ENCODE results near the gene CAMSAP1.
A peak's percentile ranks its signal among the peaks of the same experiment; 100 is the strongest.

The CAMSAP1 gene

DNA sequence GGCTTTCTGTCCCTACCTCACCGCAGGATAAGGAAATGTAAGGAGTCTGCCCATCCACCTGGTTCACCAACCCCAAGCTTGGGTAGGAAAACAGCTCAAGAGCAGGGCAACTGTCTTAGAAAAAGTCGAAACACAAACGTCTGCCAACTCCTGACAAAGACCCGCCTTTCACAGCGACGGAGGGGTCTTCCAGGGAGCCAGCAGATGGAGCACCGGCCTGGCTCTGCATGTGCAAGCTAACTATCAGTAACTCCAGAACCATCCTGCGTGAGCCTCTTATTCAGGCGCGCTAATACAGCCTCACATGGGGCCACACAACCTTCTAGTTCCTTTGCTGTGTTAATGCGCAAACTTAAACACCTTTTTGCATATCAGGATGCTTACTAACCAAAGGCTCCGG, 26.9 kb downstream of the CAMSAP1 start:
- no peak overlapping the region for H3K23ac ChIP-seq (ENCODE audit: low read length in 2 of 2)
- 86% methylated on average over 11 of the region's 12 CpGs for WGBS

GRCh38 chr9:135879619-135880018, 27.7 kb downstream of the CAMSAP1 start:
- Histone ChIP-seq H3K23ac (ENCODE audit: low read length in 2 of 2) (no peak overlapping the region), H3K4me3 (ENCODE audit: insufficient read depth in 1 of 2, low read depth in 1 of 2, low read length in 2 of 2) (no peak overlapping the region), H3K36me3 (ENCODE audit: control insufficient read depth in 1 of 2, insufficient read depth in 2 of 2, low read depth in 1 of 2, low read length in 2 of 2) (peaks cover 12 to 14% of the 10 kb centered on the region in 2 experiments), H3K4me1 (ENCODE audit: control insufficient read depth, insufficient read depth, low read depth, low read length) (peaks cover 25% of the 10 kb centered on the region), H3K27me3 (ENCODE audit: control insufficient read depth in 1 of 2, insufficient read depth in 1 of 2, low read length in 2 of 2) (no peaks in the 10 kb centered on the region), H3K18ac (ENCODE audit: low read depth in 1 of 2, low read length in 2 of 2) (no peak overlapping the region), H2BK15ac (ENCODE audit: low read depth, poor library complexity, severe bottlenecking) (no peak overlapping the region), H3K4ac (ENCODE audit: low read depth in 1 of 2, low read length in 2 of 2) (no peak overlapping the region), H3K9ac (ENCODE audit: low read length) (peak overlapping the region; percentile 15), H3K14ac (ENCODE audit: low read length in 2 of 2) (no peak overlapping the region), H2AK5ac (ENCODE audit: low read length, severe bottlenecking) (no peak overlapping the region), H2BK12ac (ENCODE audit: low read length in 2 of 2) (no peak overlapping the region), H3K9me3 (ENCODE audit: control insufficient read depth, low read length) (no peaks in the 10 kb centered on the region), H2BK5ac (ENCODE audit: low read depth, low read length, poor library complexity, severe bottlenecking) (no peak overlapping the region), H4K8ac (ENCODE audit: low read length) (no peak overlapping the region), H3K79me1 (replicated peaks; ENCODE audit: low read length, poor library complexity, severe bottlenecking) (peaks cover 27% of the 10 kb centered on the region), H3K27ac (ENCODE audit: low read length, poor library complexity, severe bottlenecking) (no peak overlapping the region), H2AFZ (ENCODE audit: low read depth, low read length) (no peak overlapping the region), H2BK120ac (ENCODE audit: low read depth, low read length) (no peak overlapping the region), H3K4me2 (ENCODE audit: low read length, poor library complexity, severe bottlenecking) (no peak overlapping the region), H4K91ac (ENCODE audit: low read length) (no peak overlapping the region)
- 75% methylated on average over 8 of the region's 8 CpGs for WGBS
- DNase-seq, result no peak

More for the DNA sequence above, 26.9 kb downstream of the CAMSAP1 start:
- Histone ChIP-seq H3K4me3 (ENCODE audit: insufficient read depth in 1 of 2, low read depth in 1 of 2, low read length in 2 of 2) (no peak overlapping the region), H3K27ac (ENCODE audit: low read length, poor library complexity, severe bottlenecking) (no peak overlapping the region), H2AFZ (ENCODE audit: low read depth, low read length) (no peak overlapping the region), H3K14ac (ENCODE audit: low read length in 2 of 2) (no peak overlapping the region), H3K79me1 (replicated peaks; ENCODE audit: low read length, poor library complexity, severe bottlenecking) (peaks cover 29% of the 10 kb centered on the region), H3K9me3 (ENCODE audit: control insufficient read depth, low read length) (no peaks in the 10 kb centered on the region), H4K91ac (ENCODE audit: low read length) (no peak overlapping the region), H2BK120ac (ENCODE audit: low read depth, low read length) (no peak overlapping the region), H3K18ac (ENCODE audit: low read depth in 1 of 2, low read length in 2 of 2) (no peak overlapping the region), H3K9ac (ENCODE audit: low read length) (no peak overlapping the region), H2BK12ac (ENCODE audit: low read length in 2 of 2) (no peak overlapping the region), H2BK15ac (ENCODE audit: low read depth, poor library complexity, severe bottlenecking) (no peak overlapping the region), H4K8ac (ENCODE audit: low read length) (no peak overlapping the region), H3K27me3 (ENCODE audit: control insufficient read depth in 1 of 2, insufficient read depth in 1 of 2, low read length in 2 of 2) (no peaks in the 10 kb centered on the region), H3K4me2 (ENCODE audit: low read length, poor library complexity, severe bottlenecking) (no peak overlapping the region), H2AK5ac (ENCODE audit: low read length, severe bottlenecking) (no peak overlapping the region), H2BK5ac (ENCODE audit: low read depth, low read length, poor library complexity, severe bottlenecking) (no peak overlapping the region), H3K4me1 (ENCODE audit: control insufficient read depth, insufficient read depth, low read depth, low read length) (peaks cover 33% of the 10 kb centered on the region), H3K4ac (ENCODE audit: low read depth in 1 of 2, low read length in 2 of 2) (no peak overlapping the region), H3K36me3 (ENCODE audit: control insufficient read depth in 1 of 2, insufficient read depth in 2 of 2, low read depth in 1 of 2, low read length in 2 of 2) (peaks cover 12 to 14% of the 10 kb centered on the region in 2 experiments)
- no peak for DNase-seq

DNA sequence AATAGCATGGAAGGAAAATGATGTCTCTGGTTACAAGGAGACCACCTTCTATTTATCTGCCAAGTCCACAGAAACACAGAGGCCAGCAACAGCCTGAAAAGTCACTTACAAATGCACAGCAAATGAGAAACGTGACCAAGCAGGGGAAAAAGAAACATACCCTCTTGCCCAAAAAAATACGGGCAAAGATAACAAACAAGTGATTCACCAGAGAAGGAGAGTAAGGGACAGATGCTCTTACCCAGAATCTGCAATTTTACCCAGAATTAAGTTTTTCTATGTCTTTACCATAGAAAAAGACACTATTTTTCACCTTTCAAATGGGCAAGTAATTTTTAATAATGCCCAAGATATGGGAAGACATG, 28.1 kb downstream of the CAMSAP1 start:
- peaks cover 12 to 14% of the 10 kb centered on the region in 2 experiments for H3K36me3 ChIP-seq (ENCODE audit: control insufficient read depth in 1 of 2, insufficient read depth in 2 of 2, low read depth in 1 of 2, low read length in 2 of 2)
- H2BK5ac ChIP-seq (ENCODE audit: low read depth, low read length, poor library complexity, severe bottlenecking), result no peak overlapping the region
- H3K4me1 ChIP-seq (ENCODE audit: control insufficient read depth, insufficient read depth, low read depth, low read length), result peaks cover 21% of the 10 kb centered on the region
- H3K4me2 ChIP-seq (ENCODE audit: low read length, poor library complexity, severe bottlenecking), result no peak overlapping the region
- no peak overlapping the region for H3K18ac ChIP-seq (ENCODE audit: low read depth in 1 of 2, low read length in 2 of 2)
- H4K8ac ChIP-seq (ENCODE audit: low read length), result no peak overlapping the region
- WGBS, result 83% methylated on average over 2 of the region's 2 CpGs
- H2BK12ac ChIP-seq (ENCODE audit: low read length in 2 of 2), result no peak overlapping the region
- no peaks in the 10 kb centered on the region for H3K27me3 ChIP-seq (ENCODE audit: control insufficient read depth in 1 of 2, insufficient read depth in 1 of 2, low read length in 2 of 2)
- no peak overlapping the region for H3K4ac ChIP-seq (ENCODE audit: low read depth in 1 of 2, low read length in 2 of 2)
- H3K23ac ChIP-seq (ENCODE audit: low read length in 2 of 2), result no peak overlapping the region
- no peak overlapping the region for H3K9ac ChIP-seq (ENCODE audit: low read length)
- no peak overlapping the region for H3K14ac ChIP-seq (ENCODE audit: low read length in 2 of 2)
- no peaks in the 10 kb centered on the region for H3K9me3 ChIP-seq (ENCODE audit: control insufficient read depth, low read length)
- H2AK5ac ChIP-seq (ENCODE audit: low read length, severe bottlenecking), result no peak overlapping the region
- no peak overlapping the region for H2BK120ac ChIP-seq (ENCODE audit: low read depth, low read length)
- no peak for DNase-seq
- H3K27ac ChIP-seq (ENCODE audit: low read length, poor library complexity, severe bottlenecking), result no peak overlapping the region
- H2BK15ac ChIP-seq (ENCODE audit: low read depth, poor library complexity, severe bottlenecking), result no peak overlapping the region
- no peak overlapping the region for H4K91ac ChIP-seq (ENCODE audit: low read length)
- no peak overlapping the region for H2AFZ ChIP-seq (ENCODE audit: low read depth, low read length)
- H3K79me1 ChIP-seq (replicated peaks; ENCODE audit: low read length, poor library complexity, severe bottlenecking), result peaks cover 27% of the 10 kb centered on the region
- no peak overlapping the region for H3K4me3 ChIP-seq (ENCODE audit: insufficient read depth in 1 of 2, low read depth in 1 of 2, low read length in 2 of 2)

DNA sequence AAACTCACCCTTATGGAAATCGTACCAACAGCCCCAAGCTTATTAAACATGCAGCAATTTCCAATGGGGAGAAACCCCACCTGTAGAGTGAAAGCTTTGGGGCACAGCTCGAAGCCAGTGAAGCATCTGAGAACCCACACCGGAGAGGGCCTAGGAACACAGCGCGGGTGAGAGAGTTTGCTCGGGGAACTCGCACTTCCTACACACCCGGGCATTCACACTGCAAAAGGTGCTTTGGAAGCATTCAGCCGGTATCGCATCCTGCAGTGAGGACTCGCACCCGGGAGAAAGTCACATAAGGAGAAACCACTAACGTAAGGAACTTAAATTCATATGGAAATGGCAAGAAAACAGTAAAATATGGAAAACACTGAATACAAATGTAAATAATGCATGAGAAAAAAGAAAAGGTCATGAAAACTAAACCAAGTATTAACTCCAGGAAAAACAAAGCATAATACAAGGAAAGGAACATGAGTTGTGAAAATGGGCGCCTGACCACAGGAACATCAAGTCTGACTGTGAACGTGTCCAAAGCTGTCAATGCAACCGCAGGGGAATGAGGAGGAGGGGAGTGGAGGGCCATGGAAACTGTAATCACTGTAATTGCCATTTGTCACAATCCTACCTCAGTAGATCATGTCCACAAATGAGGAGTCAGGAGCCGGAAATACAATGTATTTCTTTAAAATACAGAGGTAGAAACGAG, 28.7 kb downstream of the CAMSAP1 start:
- WGBS, result 94% methylated on average over 17 of the region's 18 CpGs
- H3K27ac ChIP-seq (ENCODE audit: low read length, poor library complexity, severe bottlenecking), result no peak overlapping the region
- H2BK15ac ChIP-seq (ENCODE audit: low read depth, poor library complexity, severe bottlenecking), result no peak overlapping the region

More for the DNA sequence above, 28.7 kb downstream of the CAMSAP1 start:
- Histone ChIP-seq H3K27me3 (ENCODE audit: control insufficient read depth in 1 of 2, insufficient read depth in 1 of 2, low read length in 2 of 2) (no peaks in the 10 kb centered on the region), H2BK120ac (ENCODE audit: low read depth, low read length) (no peak overlapping the region), H3K4me2 (ENCODE audit: low read length, poor library complexity, severe bottlenecking) (no peak overlapping the region), H3K4me3 (ENCODE audit: insufficient read depth in 1 of 2, low read depth in 1 of 2, low read length in 2 of 2) (no peak overlapping the region), H3K18ac (ENCODE audit: low read depth in 1 of 2, low read length in 2 of 2) (no peak overlapping the region), H4K91ac (ENCODE audit: low read length) (no peak overlapping the region), H3K4me1 (ENCODE audit: control insufficient read depth, insufficient read depth, low read depth, low read length) (peaks cover 18% of the 10 kb centered on the region), H3K14ac (ENCODE audit: low read length in 2 of 2) (no peak overlapping the region), H2BK12ac (ENCODE audit: low read length in 2 of 2) (no peak overlapping the region), H2AK5ac (ENCODE audit: low read length, severe bottlenecking) (no peak overlapping the region), H3K9me3 (ENCODE audit: control insufficient read depth, low read length) (no peaks in the 10 kb centered on the region), H4K8ac (ENCODE audit: low read length) (no peak overlapping the region), H3K9ac (ENCODE audit: low read length) (no peak overlapping the region), H3K23ac (ENCODE audit: low read length in 2 of 2) (no peak overlapping the region), H3K4ac (ENCODE audit: low read depth in 1 of 2, low read length in 2 of 2) (no peak overlapping the region), H2AFZ (ENCODE audit: low read depth, low read length) (no peak overlapping the region), H2BK5ac (ENCODE audit: low read depth, low read length, poor library complexity, severe bottlenecking) (no peak overlapping the region), H3K36me3 (ENCODE audit: control insufficient read depth in 1 of 2, insufficient read depth in 2 of 2, low read depth in 1 of 2, low read length in 2 of 2) (peaks cover 12 to 14% of the 10 kb centered on the region in 2 experiments), H3K79me1 (replicated peaks; ENCODE audit: low read length, poor library complexity, severe bottlenecking) (peaks cover 27% of the 10 kb centered on the region)
- no peak for DNase-seq
